ENCODE measurements around the gene TMEM163. TPM values are rescaled to one million over a fixed set of nuclear protein-coding genes. Genes with fewer than 3 reads are reported as not detected.
A peak's percentile ranks its signal among the peaks of the same experiment; 100 is the strongest.

TMEM163 gene
- total RNA-seq, 1 donor from 2014 or later, result 0.34 TPM

- no peak for DNase-seq
Measured at GRCh38 chr2:134429886-134430285, 288.9 kb downstream of the TMEM163 start.

- DNase-seq, result no peak
Measured at GRCh38 chr2:134426721-134427120, 292.1 kb downstream of the TMEM163 start.

GRCh38 chr2:134425724-134426496 lies 292.9 kb downstream of the TMEM163 start:
- DNase-seq, result peak; percentile 50

- no peak for DNase-seq
Measured at GRCh38 chr2:134421556-134422328, 297.1 kb downstream of the TMEM163 start.

DNA sequence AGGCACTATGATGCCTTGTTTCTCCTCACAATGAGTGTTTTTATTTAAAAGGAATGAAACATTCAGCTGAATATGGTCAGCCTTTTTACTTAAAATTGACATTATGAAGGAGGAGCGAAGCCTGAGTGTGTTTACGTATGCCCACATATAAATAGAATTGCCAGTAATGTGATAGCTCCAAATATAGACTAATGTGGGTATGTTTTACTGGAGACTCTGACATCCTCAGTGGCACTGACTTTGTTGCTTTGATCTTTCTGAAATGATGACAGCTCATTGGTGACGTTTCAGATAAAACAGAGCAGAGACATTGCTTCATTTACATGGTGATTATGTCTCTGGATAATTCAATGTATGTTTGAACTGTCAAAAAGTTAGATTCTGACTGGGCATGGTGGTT lies 297.9 kb downstream of the TMEM163 start:
- no peak for DNase-seq

GRCh38 chr2:134420259-134420658 lies 298.5 kb downstream of the TMEM163 start:
- DNase-seq, result no peak

- no peak for DNase-seq
Measured at GRCh38 chr2:134417968-134418582, 300.7 kb downstream of the TMEM163 start.

DNA sequence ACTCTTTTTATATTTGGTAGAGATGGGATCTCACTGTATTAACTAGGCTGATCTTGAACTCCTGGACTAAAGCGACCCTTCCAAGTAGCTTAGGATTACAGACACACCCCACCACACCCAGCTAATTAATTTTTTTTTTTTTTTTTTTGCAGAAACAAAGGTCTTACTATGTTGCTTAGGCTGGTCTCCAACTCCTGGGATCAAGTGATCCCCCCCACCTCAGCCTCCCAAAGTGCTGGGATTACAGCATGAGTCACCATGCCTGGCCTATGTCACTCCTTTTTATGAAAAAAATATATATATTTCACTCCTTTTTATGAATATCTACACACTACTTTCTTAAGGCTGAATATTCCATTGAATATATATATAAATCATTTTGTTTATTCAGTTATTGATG lies 302.2 kb downstream of the TMEM163 start:
- no peak for DNase-seq

- DNase-seq, result no peak
Measured at GRCh38 chr2:134416018-134416417, 302.8 kb downstream of the TMEM163 start.

DNA sequence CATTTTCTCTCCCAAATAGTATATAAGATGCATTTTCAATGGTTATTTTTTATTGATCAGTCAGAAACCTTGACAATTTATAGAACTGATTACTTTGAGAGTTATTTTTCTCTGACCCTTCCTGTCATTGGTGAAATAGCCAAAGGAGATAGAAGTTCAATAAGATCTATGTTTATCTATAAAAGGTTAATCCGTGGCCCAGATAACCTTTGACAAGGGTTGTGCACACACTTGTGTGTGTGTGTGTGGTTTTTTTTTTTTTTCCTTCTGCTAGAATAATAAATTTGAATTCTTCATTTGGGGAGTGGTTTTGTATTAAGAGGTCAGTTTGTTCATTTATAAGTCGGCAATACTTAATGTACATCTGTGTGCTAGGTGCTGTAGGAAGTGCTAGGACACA lies 304.9 kb downstream of the TMEM163 start:
- no peak for DNase-seq

GRCh38 chr2:134413430-134413829 lies 305.4 kb downstream of the TMEM163 start:
- no peak for DNase-seq

DNA sequence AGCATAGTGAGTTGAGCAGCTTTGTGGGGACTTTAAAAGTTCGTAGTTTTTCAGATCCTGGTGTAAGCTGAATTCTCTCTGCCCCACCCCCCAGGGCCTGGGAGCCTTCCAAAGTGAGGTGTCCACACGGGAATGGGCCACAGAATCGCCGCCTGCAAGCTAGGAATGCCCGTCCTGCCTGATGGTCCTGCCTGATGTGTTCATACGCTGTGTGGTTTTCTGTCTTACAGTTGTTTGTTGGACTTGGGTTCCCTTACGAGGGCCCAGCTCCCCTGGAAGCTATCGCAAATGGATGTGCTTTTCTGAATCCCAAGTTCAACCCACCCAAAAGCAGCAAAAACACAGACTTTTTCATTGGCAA lies 306.2 kb downstream of the TMEM163 start:
- DNase-seq, result no peak

DNA sequence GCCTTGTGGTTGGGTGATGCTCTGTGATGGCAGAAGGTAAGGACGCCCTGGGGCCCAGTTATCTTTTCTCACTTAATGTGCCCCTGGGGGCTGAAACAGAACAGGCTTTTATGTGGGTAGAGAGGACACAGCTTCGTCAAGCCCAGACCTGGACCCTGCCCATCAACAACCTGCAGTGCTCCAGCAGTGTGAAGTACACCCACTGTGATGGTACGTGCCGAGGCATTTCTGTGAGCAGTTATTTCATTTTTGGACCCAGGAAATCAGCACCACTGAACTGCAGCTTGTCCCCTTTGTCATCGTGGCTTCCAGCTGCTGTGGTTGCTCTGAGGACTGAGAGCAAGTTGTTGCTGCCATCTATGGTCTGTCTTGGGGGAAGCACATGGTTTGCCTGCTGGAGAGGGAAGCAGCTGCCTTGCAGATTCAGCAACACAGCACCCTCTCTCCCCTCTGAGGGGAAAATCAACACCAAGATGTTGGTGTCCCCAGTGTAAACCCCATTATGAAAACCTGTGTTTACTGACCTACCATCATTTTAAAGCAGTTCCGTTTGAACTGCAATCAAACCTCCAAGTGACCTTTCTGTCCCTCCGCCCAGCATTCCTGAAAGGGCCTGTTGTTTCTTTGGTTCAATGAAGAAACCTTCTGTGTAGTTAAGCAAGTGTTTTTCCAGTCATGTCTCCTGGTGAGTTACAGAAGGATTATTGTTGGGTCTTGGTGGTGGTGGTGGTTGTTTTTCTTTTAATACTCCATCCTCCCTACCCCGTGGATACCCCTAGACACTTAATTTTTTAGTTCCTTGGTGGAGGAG lies 306.8 kb downstream of the TMEM163 start:
- DNase-seq, result peak; percentile 90

DNA sequence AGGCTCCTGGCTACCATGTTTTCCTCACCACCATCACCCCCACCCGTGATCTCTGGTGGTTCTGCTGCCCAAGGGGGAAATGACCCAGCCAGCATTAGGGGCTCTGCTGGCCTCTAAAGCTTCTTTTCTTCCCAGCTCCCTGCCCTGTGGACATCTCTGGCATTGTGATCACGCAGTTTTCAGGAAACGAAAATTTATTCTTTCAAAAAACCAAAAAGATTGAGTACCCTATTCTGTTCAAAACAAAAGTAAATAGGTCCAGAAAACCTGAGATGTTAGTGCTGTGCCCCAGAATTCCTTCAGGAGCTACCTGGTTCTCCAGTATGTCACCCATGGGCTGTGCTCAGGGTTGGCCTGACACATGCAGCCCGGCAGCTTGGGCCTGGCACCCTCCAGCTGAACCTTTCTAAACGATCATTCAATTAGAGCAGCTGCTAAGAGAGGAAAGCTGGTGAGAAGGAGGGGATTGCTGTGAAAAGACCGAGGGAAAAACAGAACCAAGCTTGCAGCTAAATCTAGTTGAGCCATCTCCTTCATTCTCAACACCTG lies 307.4 kb downstream of the TMEM163 start:
- no peak for DNase-seq

DNA sequence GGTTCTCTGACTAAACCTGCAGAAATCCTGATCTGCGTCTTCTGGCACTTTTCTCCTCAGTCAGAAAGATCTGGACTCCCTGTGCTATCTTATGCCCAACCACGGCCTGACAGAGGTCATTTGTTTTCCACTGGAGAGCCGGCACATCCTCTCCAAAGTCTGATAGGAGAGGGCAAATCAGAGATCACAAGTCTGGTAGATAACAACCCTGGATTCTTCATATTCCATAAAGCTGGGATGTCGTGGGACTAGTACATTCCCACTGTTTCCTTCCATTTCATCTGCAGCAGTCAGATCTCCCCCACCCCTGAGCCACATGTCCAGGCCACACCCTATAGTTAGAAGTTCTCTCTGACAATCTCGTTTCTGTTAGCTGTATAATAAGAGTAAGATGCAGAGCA lies 308.0 kb downstream of the TMEM163 start:
- DNase-seq, result peak; percentile 44

DNA sequence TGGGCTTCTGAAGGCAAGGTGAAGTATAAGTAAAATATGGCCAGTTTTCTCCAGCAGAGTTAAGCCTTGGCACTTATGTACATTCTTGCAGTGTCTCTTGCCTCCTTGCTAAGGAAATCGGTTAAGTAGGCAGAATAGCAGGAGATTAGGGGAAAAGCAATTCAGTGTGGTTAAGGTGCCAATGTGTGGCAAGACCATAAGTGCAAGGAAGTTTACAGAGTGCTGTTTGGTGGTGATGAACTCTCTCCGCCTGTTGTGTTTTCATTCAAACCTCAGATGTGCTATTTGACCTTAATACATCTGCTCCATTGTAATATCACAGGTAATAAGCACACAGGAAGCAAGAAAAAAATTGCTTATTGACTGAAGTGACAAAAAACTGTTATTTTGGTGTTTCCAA lies 308.8 kb downstream of the TMEM163 start:
- DNase-seq, result peak; percentile 58

GRCh38 chr2:134408791-134409190 lies 310.0 kb downstream of the TMEM163 start:
- DNase-seq, result peak; percentile 46

DNA sequence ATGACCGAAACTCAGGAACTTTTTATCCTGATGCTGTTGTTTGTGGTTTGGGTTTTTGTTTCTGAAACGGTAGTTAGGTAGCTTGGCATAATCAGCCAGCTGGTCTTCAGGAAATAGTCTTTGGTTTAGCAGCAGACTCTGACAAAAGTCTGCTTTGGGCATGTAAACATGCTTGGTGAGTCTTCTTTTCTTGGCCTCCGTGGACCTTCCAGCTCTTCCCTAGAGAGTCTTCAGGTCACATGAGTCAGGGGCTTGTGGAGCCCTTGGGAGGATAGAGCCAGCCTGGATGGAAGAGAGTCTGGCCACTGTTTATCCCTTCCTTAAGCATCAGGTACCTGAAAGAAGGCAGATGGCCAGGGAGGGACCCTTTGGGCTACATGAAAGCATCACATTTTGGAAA lies 310.4 kb downstream of the TMEM163 start:
- DNase-seq, result peak; percentile 66

- DNase-seq, result no peak
Measured at GRCh38 chr2:134407154-134407890, 311.5 kb downstream of the TMEM163 start.

DNA sequence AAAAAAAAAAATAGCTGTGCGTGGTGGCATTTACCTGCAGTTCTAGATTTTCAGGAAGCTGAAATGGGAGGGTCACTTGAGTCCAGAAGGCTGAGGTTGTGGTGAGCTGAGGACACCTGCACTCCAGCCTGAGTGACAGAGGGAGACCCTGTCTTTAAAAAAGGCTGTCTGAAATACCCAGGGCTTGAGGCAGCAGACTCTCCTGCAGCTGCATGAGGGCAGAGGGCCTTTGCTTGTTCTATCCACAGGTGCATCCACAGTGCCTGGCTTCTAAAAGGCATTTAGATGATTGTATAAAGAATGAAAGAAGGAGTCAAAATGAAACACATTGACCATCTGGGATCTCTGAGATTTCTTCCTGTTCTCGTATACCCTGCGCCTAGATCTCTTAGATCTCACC lies 312.1 kb downstream of the TMEM163 start:
- no peak for DNase-seq

GRCh38 chr2:134406311-134406710 lies 312.5 kb downstream of the TMEM163 start:
- DNase-seq, result no peak

Measured in dermis blood vessel endothelial cell (primary cell).